ENCODE measurements around the gene P2RY11. TPM values are rescaled to one million over a fixed set of nuclear protein-coding genes. Genes with fewer than 3 reads are reported as not detected.

P2RY11 gene, protein sequence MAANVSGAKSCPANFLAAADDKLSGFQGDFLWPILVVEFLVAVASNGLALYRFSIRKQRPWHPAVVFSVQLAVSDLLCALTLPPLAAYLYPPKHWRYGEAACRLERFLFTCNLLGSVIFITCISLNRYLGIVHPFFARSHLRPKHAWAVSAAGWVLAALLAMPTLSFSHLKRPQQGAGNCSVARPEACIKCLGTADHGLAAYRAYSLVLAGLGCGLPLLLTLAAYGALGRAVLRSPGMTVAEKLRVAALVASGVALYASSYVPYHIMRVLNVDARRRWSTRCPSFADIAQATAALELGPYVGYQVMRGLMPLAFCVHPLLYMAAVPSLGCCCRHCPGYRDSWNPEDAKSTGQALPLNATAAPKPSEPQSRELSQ
- 10 to 100 TPM; 59.0 to 62.1 TPM for total RNA-seq

DNA sequence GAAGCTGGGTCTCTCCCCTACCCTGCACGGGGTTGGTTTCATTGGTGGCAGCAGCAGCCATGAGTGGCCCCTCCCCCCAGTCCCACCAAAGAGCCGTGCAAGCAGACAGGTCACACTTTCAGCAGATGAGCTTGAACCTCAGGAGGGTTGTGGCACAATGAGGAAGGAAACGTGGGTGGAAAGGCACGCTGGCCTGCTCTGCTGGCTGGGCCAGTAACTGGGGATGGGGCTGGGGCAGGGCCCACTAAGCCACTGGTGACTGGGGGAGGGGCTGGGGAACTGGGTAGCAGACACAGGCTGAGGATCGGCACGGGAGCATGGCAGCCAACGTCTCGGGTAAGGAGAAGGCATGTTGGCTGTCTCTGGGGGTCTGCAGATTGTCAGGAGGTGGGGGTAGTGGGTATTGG lies at the start of gene P2RY11:
P2RY11 (plus strand) TSS at position 289 of the 407 bp plus-strand sequence; CDS start at position 318, 29 bp downstream.
- ChIA-PET CTCF (interaction anchor here (0.7 to 8.9 kb wide), 5 partner anchors 10 to 84 kb away, joined by 3 to 128 read pairs (median 3); partner anchors contain the start of gene ANGPTL6), POLR2A (interaction anchor here (0.6 to 27.0 kb wide), 6 partner anchors 3 to 145 kb away, joined by 3 to 521 read pairs (median 4); partner anchors contain the start of genes ANGPTL6, DNMT1, EIF3G and P2RY11)
- ATAC-seq = peak; percentile 55
- Mint-ChIP-seq H3K36me3 (ENCODE audit: low read depth) (peaks cover 79% of the 10 kb centered on the region), H3K4me1 (ENCODE audit: low read depth) (peaks cover 59% of the 10 kb centered on the region), H3K27ac (peak within 1 kb of the TSS; percentile 97), H3K4me3 (peak within 1 kb of the TSS; percentile 97), H3K9me3 (no peaks in the 10 kb centered on the region), H3K27me3 (no peaks in the 10 kb centered on the region)
- TF ChIP-seq CTCF (IDR thresholded peaks at IDR 0.05) = no peak
- DNase-seq = peak; percentile 91
- intact Hi-C loops (cut with micrococcal nuclease) = no loop called here

DNA sequence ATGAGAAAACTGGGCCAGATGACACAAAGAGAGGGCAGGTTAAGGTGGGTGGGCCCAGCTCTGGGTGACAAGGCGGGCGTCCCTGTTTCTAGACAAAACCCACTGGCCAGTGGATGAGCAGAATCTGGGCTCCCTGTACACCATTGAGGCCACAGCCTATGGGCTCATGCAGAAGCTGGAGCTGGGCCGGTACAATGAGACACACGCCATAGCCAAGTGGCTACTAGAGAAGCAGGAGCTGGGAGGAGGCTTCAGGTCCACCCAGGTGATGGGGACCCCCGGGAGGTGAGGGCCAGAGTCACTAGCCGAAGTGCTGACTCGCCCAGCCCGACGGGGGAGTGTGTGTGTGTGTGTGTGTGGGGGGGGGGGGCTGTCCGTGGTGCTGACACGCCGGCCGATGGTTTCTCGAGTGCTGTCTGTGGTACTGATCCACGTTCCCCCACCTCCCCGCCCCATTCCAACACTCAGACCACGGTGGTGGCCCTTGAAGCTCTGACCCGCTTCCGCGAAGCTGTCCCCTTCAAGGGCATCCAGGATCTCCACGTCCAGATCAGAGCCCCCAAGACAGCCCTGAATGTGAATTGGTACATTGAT lies 49.7 kb upstream of the P2RY11 start:
- intact Hi-C loops (cut with micrococcal nuclease) = no loop called here
- Mint-ChIP-seq H3K36me3 (ENCODE audit: low read depth) (no peaks in the 10 kb centered on the region), H3K4me1 (ENCODE audit: low read depth) (no peaks in the 10 kb centered on the region), H3K9me3 (no peaks in the 10 kb centered on the region), H3K4me3 (no peak overlapping the region), H3K27ac (no peak overlapping the region), H3K27me3 (peaks cover 7% of the 10 kb centered on the region)
- ATAC-seq = peak; percentile 13
- POLR2A ChIA-PET = no interaction called here
- no peak for DNase-seq
- TF ChIP-seq CTCF (IDR thresholded peaks at IDR 0.05) = no peak
- CTCF ChIA-PET = no interaction called here

DNA sequence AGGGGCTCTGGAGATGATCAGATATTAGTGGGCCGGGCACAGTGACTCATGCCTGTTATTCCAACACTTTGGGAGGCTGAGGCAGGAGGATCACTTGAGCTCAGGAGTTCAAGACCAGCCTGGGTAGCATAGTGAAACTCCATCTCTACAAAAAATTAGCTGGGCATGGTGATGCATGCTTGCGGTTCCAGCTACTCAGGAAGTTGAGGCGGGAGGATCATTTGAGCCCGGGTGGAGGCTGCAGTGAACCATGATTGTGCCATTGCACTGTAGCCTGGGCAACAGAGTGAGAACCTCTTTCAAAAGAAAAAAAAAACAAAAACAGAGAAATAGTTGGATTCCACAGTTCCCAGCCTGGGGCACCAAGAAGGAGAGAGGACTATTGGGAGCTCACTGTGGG lies 43.3 kb upstream of the P2RY11 start:
- CTCF ChIA-PET = interaction anchor here (1.2 kb wide), 1 partner anchor 40 kb away, joined by 3 read pairs; no protein-coding TSS in a partner anchor
- Mint-ChIP-seq H3K27me3 (peaks cover under 1% of the 10 kb centered on the region), H3K4me1 (ENCODE audit: low read depth) (peaks cover 6% of the 10 kb centered on the region), H3K27ac (no peak overlapping the region), H3K36me3 (ENCODE audit: low read depth) (no peaks in the 10 kb centered on the region), H3K9me3 (no peaks in the 10 kb centered on the region), H3K4me3 (no peak overlapping the region)
- TF ChIP-seq CTCF (IDR thresholded peaks at IDR 0.05) = no peak
- intact Hi-C loops (cut with micrococcal nuclease) = no loop called here
- no peak for ATAC-seq
- POLR2A ChIA-PET = no interaction called here
- peak; percentile 33 for DNase-seq

- intact Hi-C loops (cut with micrococcal nuclease) = no loop called here
- ATAC-seq (no peak), DNase-seq (no peak)
- Mint-ChIP-seq H3K36me3 (ENCODE audit: low read depth) (no peaks in the 10 kb centered on the region), H3K27ac (no peak overlapping the region), H3K4me3 (no peak overlapping the region), H3K4me1 (ENCODE audit: low read depth) (peaks cover 6% of the 10 kb centered on the region), H3K27me3 (no peaks in the 10 kb centered on the region), H3K9me3 (peaks cover 4% of the 10 kb centered on the region)
- TF ChIP-seq CTCF (IDR thresholded peaks at IDR 0.05) = no peak
- POLR2A ChIA-PET = no interaction called here
- CTCF ChIA-PET = interaction anchor here (0.7 kb wide), 1 partner anchor 44 kb away, joined by 3 read pairs; no protein-coding TSS in a partner anchor
Observed at GRCh38 chr19:10069046-10069445, 42.4 kb upstream of the P2RY11 start.
